HG03575 (cell line): ENCODE data around the gene WDFY1.

Experiments used
- ATAC-seq: cut with Tn5 transposase; IDR thresholded peaks from one replicate; pipeline ENCODE4 v1.9.1; 2021; ENCODE audit not compliant: unreplicated experiment, insufficient number of reproducible peaks, low FRiP score; ENCODE audit errors: extremely low read depth

Gene WDFY1

GRCh38 chr2:223908304-223908998 is 36.7 kb downstream of the WDFY1 start:
- no peak for ATAC-seq

- ATAC-seq: no peak
Measured at GRCh38 chr2:223905996-223906395, 39.1 kb downstream of the WDFY1 start.

GRCh38 chr2:223901854-223902253 is 43.3 kb downstream of the WDFY1 start:
- ATAC-seq: no peak

GRCh38 chr2:223901311-223901710 is 43.8 kb downstream of the WDFY1 start:
- no peak for ATAC-seq

- ATAC-seq: no peak
Measured at GRCh38 chr2:223900531-223900930, 44.6 kb downstream of the WDFY1 start.

GRCh38 chr2:223900066-223900465 is 45.1 kb downstream of the WDFY1 start:
- ATAC-seq: no peak

GRCh38 chr2:223897669-223898330 is 47.3 kb downstream of the WDFY1 start:
- no peak for ATAC-seq

GRCh38 chr2:223896833-223897311 is 48.3 kb downstream of the WDFY1 start:
- ATAC-seq: peak; percentile 39

GRCh38 chr2:223894968-223895367 is 50.2 kb downstream of the WDFY1 start:
- ATAC-seq: no peak

GRCh38 chr2:223894009-223894408 is 51.1 kb downstream of the WDFY1 start:
- ATAC-seq: no peak

GRCh38 chr2:223890721-223891120 is 54.4 kb downstream of the WDFY1 start:
- no peak for ATAC-seq

GRCh38 chr2:223889229-223889628 is 55.9 kb downstream of the WDFY1 start:
- ATAC-seq: no peak

GRCh38 chr2:223888251-223888650 is 56.9 kb downstream of the WDFY1 start:
- no peak for ATAC-seq

- no peak for ATAC-seq
Measured at GRCh38 chr2:223887127-223887526, 58.0 kb downstream of the WDFY1 start.

- ATAC-seq: no peak
Measured at GRCh38 chr2:223886726-223887125, 58.4 kb downstream of the WDFY1 start.

- peak; percentile 59 for ATAC-seq
Measured at GRCh38 chr2:223884399-223884798, 60.7 kb downstream of the WDFY1 start.

- no peak for ATAC-seq
Measured at GRCh38 chr2:223882715-223883114, 62.4 kb downstream of the WDFY1 start.

GRCh38 chr2:223880796-223881195 is 64.3 kb downstream of the WDFY1 start:
- no peak for ATAC-seq

GRCh38 chr2:223877721-223878410 is 67.3 kb downstream of the WDFY1 start:
- ATAC-seq: no peak

GRCh38 chr2:223873672-223874071 is 71.5 kb downstream of the WDFY1 start:
- no peak for ATAC-seq
